ENCODE measurements around the gene COQ3.

Gene COQ3

DNA sequence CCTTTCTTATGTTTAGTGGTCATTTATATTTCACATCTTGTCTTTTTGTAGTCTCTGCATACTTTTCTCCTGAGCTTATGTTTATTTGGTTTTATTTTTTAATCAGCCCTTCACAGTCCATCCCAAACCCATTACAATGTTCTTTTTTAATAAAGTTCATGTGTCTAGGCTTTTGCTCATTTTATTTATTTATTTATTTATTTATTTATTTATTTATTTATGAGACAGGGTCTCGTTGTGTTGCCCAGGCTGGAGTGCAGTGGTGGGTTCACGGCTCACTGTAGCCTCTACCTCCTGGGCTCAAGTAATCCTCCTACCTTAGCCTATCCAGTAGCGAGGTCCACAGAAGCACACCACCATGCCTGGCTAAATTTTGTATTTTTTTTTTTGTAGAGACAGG, 3.1 kb downstream of the COQ3 start:
- DNase-seq (ENCODE audit: low spot score), result no peak
- H3K27ac ChIP-seq, result no peak overlapping the region
- no peak overlapping the region for H3K4me3 ChIP-seq
- TF ChIP-seq CTCF (IDR thresholded peaks at IDR 0.05), result no peak

DNA sequence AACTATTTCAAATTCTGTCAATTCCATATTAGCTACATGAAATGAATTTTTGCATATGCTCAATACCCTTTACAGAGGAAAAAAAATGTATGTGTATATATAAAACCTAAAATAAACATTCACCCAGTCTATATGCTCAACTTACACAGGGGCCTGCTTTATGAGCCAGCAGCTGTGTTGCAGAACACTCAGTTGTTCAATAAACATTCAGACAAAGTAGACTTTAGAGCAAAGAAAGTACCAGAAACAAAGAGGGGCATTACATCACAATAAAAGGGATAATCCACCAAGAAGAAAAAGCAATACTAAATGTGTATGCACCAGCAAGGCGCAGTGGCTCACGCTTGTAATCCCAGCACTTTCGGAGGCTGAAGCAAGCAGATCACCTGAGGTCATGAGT, 9.5 kb downstream of the COQ3 start:
- Histone ChIP-seq H3K27ac (no peak overlapping the region), H3K4me3 (no peak overlapping the region)
- DNase-seq (ENCODE audit: low spot score), result no peak
- no peak for TF ChIP-seq CTCF (IDR thresholded peaks at IDR 0.05)

GRCh38 chr6:99378636-99379035, 15.4 kb downstream of the COQ3 start:
- no peak for TF ChIP-seq CTCF (IDR thresholded peaks at IDR 0.05)
- H3K4me3 ChIP-seq, result no peak overlapping the region
- H3K27ac ChIP-seq, result no peak overlapping the region
- DNase-seq (ENCODE audit: low spot score), result no peak

- Histone ChIP-seq H3K4me3 (no peak overlapping the region), H3K27ac (no peak overlapping the region)
- DNase-seq (ENCODE audit: low spot score), result no peak
- TF ChIP-seq CTCF (IDR thresholded peaks at IDR 0.05), result no peak
Measured at GRCh38 chr6:99369533-99369932, 24.5 kb downstream of the COQ3 start.

DNA sequence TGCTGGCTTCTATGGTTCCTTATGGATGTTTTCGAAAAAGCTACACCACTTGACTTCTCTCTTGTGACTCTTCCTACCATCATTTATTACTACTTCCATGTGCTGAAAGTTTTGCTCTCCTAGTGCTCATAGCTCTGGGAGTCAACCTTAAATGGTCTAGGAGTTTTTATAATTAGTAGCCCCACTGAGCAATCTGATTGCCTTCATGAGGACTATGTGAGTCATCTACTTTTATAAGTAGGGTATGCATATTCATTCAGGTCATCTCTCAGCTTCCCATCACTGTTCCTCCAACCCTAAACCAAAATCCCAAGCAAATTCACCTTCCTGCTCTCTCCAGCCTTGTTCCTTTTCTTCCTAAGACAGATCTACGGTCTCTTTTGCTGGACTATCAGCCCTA, 27.1 kb downstream of the COQ3 start:
- H3K27ac ChIP-seq, result no peak overlapping the region
- DNase-seq (ENCODE audit: low spot score), result no peak
- no peak for TF ChIP-seq CTCF (IDR thresholded peaks at IDR 0.05)
- H3K4me3 ChIP-seq, result no peak overlapping the region

DNA sequence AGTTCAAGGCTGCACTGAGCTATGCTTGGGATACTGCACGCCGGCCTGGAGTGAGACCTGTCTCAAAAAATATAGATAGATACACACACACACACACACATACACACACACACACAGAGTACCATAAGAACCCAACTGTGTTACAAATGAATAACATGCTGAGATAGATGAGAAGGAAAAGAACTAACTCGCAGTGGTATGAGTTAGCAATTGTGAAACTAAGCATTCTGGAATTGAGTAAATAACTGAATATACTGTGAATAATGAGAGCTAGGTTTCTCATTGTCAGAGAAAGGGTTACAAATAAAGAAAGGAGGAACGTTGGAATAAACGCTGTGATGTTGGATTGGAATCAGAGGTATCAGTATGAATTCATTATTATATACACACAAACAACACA, 30.0 kb downstream of the COQ3 start:
- DNase-seq (ENCODE audit: low spot score), result no peak
- no peak overlapping the region for H3K4me3 ChIP-seq
- no peak for TF ChIP-seq CTCF (IDR thresholded peaks at IDR 0.05)
- no peak overlapping the region for H3K27ac ChIP-seq

- no peak for DNase-seq (ENCODE audit: low spot score)
- Histone ChIP-seq H3K27ac (no peak overlapping the region), H3K4me3 (no peak overlapping the region)
- no peak for TF ChIP-seq CTCF (IDR thresholded peaks at IDR 0.05)
Measured at GRCh38 chr6:99362678-99363268, 31.2 kb downstream of the COQ3 start.
